ENCODE data around the gene EMID1. TPM values are rescaled to one million over a fixed set of nuclear protein-coding genes. Genes with fewer than 3 reads are reported as not detected.

Gene EMID1
- total RNA-seq, 1 donor from 2014 or later = not detected

- ATAC-seq (ENCODE audit: low read depth) (no peak), DNase-seq (no peak)
- H3K4me3 Mint-ChIP-seq = no peak overlapping the region
- no peak for TF ChIP-seq CTCF (IDR thresholded peaks at IDR 0.05)
- H3K36me3 Mint-ChIP-seq (ENCODE audit: low read depth) = peaks cover 94% of the 10 kb centered on the region
- no peaks in the 10 kb centered on the region for H3K27me3 Mint-ChIP-seq
- H3K9me3 Mint-ChIP-seq = no peaks in the 10 kb centered on the region
- POLR2A ChIA-PET = interaction anchor here (0.6 kb wide), 1 partner anchor 241 kb away, joined by 3 read pairs; no protein-coding TSS in a partner anchor
- H3K27ac Mint-ChIP-seq = peak overlapping the region; percentile 30
- intact Hi-C loops (cut with micrococcal nuclease) = loop anchor here (2.0 kb wide), 1 partner anchor 18 kb away; no protein-coding TSS in a partner anchor
- CTCF ChIA-PET = no interaction called here
- H3K4me1 Mint-ChIP-seq = no peaks in the 10 kb centered on the region
These were observed 83.1 kb downstream of the EMID1 start for GRCh38 chr22:29288837-29289236.

DNA sequence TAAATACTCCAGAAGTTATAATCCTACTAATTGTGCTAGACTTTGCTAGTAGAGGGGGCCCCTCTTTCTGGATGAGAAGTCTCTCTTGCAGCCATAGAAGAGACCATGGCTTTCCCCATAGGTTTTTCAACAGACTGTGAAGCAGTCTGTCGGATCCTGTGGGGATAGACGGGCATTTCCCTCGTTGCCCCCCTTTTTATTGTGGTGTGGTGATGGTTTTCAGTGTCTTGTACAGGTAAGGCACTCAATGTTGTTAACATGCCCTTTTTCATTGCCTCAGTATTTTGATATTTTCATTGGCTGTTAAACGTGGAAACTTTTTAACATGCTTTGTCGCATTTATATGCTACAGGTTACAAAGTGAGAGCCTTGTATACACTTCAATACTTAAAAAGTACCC lies 84.4 kb downstream of the EMID1 start:
- ATAC-seq (ENCODE audit: low read depth) (no peak), DNase-seq (no peak)
- TF ChIP-seq CTCF (IDR thresholded peaks at IDR 0.05) = no peak
- no peaks in the 10 kb centered on the region for H3K27me3 Mint-ChIP-seq
- intact Hi-C loops (cut with micrococcal nuclease) = no loop called here
- H3K4me1 Mint-ChIP-seq = no peaks in the 10 kb centered on the region
- no peaks in the 10 kb centered on the region for H3K9me3 Mint-ChIP-seq
- H3K27ac Mint-ChIP-seq = no peak overlapping the region
- H3K36me3 Mint-ChIP-seq (ENCODE audit: low read depth) = peaks cover 94% of the 10 kb centered on the region
- ChIA-PET POLR2A (no interaction called here), CTCF (no interaction called here)
- no peak overlapping the region for H3K4me3 Mint-ChIP-seq

- ChIA-PET POLR2A (no interaction called here), CTCF (no interaction called here)
- intact Hi-C loops (cut with micrococcal nuclease) = no loop called here
- TF ChIP-seq CTCF (IDR thresholded peaks at IDR 0.05) = no peak
- Mint-ChIP-seq H3K27ac (no peak overlapping the region), H3K27me3 (no peaks in the 10 kb centered on the region), H3K9me3 (no peaks in the 10 kb centered on the region), H3K36me3 (ENCODE audit: low read depth) (peaks cover 93% of the 10 kb centered on the region), H3K4me3 (no peak overlapping the region), H3K4me1 (no peaks in the 10 kb centered on the region)
- ATAC-seq (ENCODE audit: low read depth) = no peak
- no peak for DNase-seq
These were observed 85.5 kb downstream of the EMID1 start for GRCh38 chr22:29291215-29291614.

DNA sequence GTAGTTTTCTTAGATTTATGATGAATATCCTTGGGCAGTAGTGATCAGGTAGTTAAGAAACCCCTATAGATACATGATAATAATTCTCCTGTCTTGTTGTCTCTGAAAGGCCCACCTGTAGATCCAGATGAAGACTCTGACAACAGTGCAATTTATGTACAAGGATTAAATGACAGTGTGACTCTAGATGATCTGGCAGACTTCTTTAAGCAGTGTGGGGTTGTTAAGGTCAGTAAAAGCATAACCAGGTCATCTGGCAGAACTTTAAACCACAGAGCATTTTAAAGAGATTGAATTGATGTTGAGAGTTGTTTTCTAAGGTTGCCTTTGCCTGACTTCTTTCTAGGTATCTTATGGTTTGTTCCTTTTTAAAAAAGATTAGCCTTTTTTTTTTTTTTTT lies 86.7 kb downstream of the EMID1 start:
- POLR2A ChIA-PET = no interaction called here
- DNase-seq = no peak
- no peak for ATAC-seq (ENCODE audit: low read depth)
- Mint-ChIP-seq H3K27me3 (no peaks in the 10 kb centered on the region), H3K4me3 (no peak overlapping the region), H3K27ac (no peak overlapping the region), H3K36me3 (ENCODE audit: low read depth) (peaks cover 93% of the 10 kb centered on the region), H3K9me3 (no peaks in the 10 kb centered on the region), H3K4me1 (no peaks in the 10 kb centered on the region)
- no peak for TF ChIP-seq CTCF (IDR thresholded peaks at IDR 0.05)
- CTCF ChIA-PET = no interaction called here
- intact Hi-C loops (cut with micrococcal nuclease) = no loop called here

- no peak overlapping the region for H3K4me3 Mint-ChIP-seq
- DNase-seq = no peak
- peaks cover 2% of the 10 kb centered on the region for H3K4me1 Mint-ChIP-seq
- H3K36me3 Mint-ChIP-seq (ENCODE audit: low read depth) = peaks cover 71% of the 10 kb centered on the region
- TF ChIP-seq CTCF (IDR thresholded peaks at IDR 0.05) = no peak
- ChIA-PET CTCF (no interaction called here), POLR2A (interaction anchor here (0.6 kb wide), 1 partner anchor 14 kb away, joined by 3 read pairs; no protein-coding TSS in a partner anchor)
- intact Hi-C loops (cut with micrococcal nuclease) = no loop called here
- H3K27me3 Mint-ChIP-seq = no peaks in the 10 kb centered on the region
- H3K27ac Mint-ChIP-seq = no peak overlapping the region
- ATAC-seq (ENCODE audit: low read depth) = no peak
- no peaks in the 10 kb centered on the region for H3K9me3 Mint-ChIP-seq
These were observed 92.9 kb downstream of the EMID1 start for GRCh38 chr22:29298641-29299040.

Data from activated B cell treated with CpG ODN at 0.5 μM for 24 hours (primary cell).